ENCODE data around the gene PLEKHG4.

The PLEKHG4 gene

GRCh38 chr16:67245186-67245585 lies 34.1 kb upstream of the PLEKHG4 start:
- DNase-seq, result no peak

GRCh38 chr16:67245674-67246080 lies 33.7 kb upstream of the PLEKHG4 start:
- no peak for DNase-seq

- peak; percentile 52 for DNase-seq
Observed at GRCh38 chr16:67246081-67246755, 33.1 kb upstream of the PLEKHG4 start.

- DNase-seq, result peak; percentile 90
Observed at GRCh38 chr16:67246756-67247191, 32.6 kb upstream of the PLEKHG4 start.

- peak; percentile 83 for DNase-seq
Observed at GRCh38 chr16:67247192-67248072, 31.9 kb upstream of the PLEKHG4 start, which contains the start of gene FHOD1. FHOD1 (minus strand) TSS chr16:67247481; CDS start chr16:67247410, 71 bp downstream.

GRCh38 chr16:67248073-67248400 lies 31.3 kb upstream of the PLEKHG4 start:
- DNase-seq, result no peak

- DNase-seq, result no peak
Observed at GRCh38 chr16:67248401-67249177, 30.7 kb upstream of the PLEKHG4 start, which contains the start of gene SLC9A5. SLC9A5 (plus strand) TSS chr16:67248979; CDS start chr16:67249015, 36 bp downstream.

- DNase-seq, result no peak
Observed at GRCh38 chr16:67249178-67250044, 29.9 kb upstream of the PLEKHG4 start.

- no peak for DNase-seq
Observed at GRCh38 chr16:67250045-67250327, 29.3 kb upstream of the PLEKHG4 start.

GRCh38 chr16:67252609-67253497 lies 26.5 kb upstream of the PLEKHG4 start:
- no peak for DNase-seq

GRCh38 chr16:67254801-67255552 lies 24.4 kb upstream of the PLEKHG4 start:
- DNase-seq, result no peak

GRCh38 chr16:67255553-67256221 lies 23.6 kb upstream of the PLEKHG4 start:
- no peak for DNase-seq

- no peak for DNase-seq
Observed at GRCh38 chr16:67256701-67257230, 22.6 kb upstream of the PLEKHG4 start.

- no peak for DNase-seq
Observed at GRCh38 chr16:67257486-67258160, 21.7 kb upstream of the PLEKHG4 start.

GRCh38 chr16:67258161-67258835 lies 21.0 kb upstream of the PLEKHG4 start:
- no peak for DNase-seq

- DNase-seq, result no peak
Observed at GRCh38 chr16:67259705-67260104, 19.6 kb upstream of the PLEKHG4 start.

GRCh38 chr16:67260426-67261063 lies 18.8 kb upstream of the PLEKHG4 start:
- DNase-seq, result no peak

GRCh38 chr16:67263201-67263600 lies 16.1 kb upstream of the PLEKHG4 start:
- DNase-seq, result no peak
